Suprapubic skin (tissue), 4 donors: Measurements from ENCODE around the gene P2RX4.

ENCODE experiments used
- CTCF ChIP-seq, 2 donors: fragments of 200-600 bp in 1 of 2; fragments of 450-650 bp in 1 of 2; sonication (generic) in 1 of 2; IDR thresholded peaks; one replicate each; pipeline ENCODE4 v1.5.1; 2016 to 2019; ENCODE audit warnings: antibody characterized with exemption in 2 of 2, mild to moderate bottlenecking in 1 of 2, moderate library complexity in 1 of 2
- EP300 ChIP-seq: sonication (generic); formaldehyde crosslinking; IDR thresholded peaks from one replicate; pipeline ENCODE4 v1.6.1; 2017; ENCODE audit warnings: antibody characterized with exemption
- POLR2A ChIP-seq, 2 donors: fragments of 450-650 bp; IDR thresholded peaks; one replicate each; pipeline ENCODE4 v1.6.1; 2017; ENCODE audit warnings: antibody characterized with exemption in 2 of 2, mild to moderate bottlenecking in 2 of 2, moderate library complexity in 2 of 2
- POLR2AphosphoS5 ChIP-seq, 3 donors: sonication (generic); formaldehyde crosslinking; IDR thresholded peaks; one replicate each; pipeline ENCODE4 v1.6.1; 2017; ENCODE audit warnings: antibody characterized with exemption in 3 of 3

- TF ChIP-seq CTCF (IDR thresholded peaks at IDR 0.05) (no peak), EP300 (no peak), POLR2AphosphoS5 (IDR thresholded peaks at IDR 0.05) (no peak), POLR2A (IDR thresholded peaks at IDR 0.05) (no peak)
Measured at GRCh38 chr12:121239351-121240061, 29.6 kb downstream of the P2RX4 start.
